GM18909 (cell line): Measurements from ENCODE around the gene TBC1D7.
A peak's percentile ranks its signal among the peaks of the same experiment; 100 is the strongest.

Experiments
- ATAC-seq: cut with Tn5 transposase; IDR thresholded peaks from one replicate; pipeline ENCODE4 v1.9.1; 2021; ENCODE audit warnings: mild to moderate bottlenecking; ENCODE audit not compliant: unreplicated experiment, poor library complexity

Gene TBC1D7

DNA sequence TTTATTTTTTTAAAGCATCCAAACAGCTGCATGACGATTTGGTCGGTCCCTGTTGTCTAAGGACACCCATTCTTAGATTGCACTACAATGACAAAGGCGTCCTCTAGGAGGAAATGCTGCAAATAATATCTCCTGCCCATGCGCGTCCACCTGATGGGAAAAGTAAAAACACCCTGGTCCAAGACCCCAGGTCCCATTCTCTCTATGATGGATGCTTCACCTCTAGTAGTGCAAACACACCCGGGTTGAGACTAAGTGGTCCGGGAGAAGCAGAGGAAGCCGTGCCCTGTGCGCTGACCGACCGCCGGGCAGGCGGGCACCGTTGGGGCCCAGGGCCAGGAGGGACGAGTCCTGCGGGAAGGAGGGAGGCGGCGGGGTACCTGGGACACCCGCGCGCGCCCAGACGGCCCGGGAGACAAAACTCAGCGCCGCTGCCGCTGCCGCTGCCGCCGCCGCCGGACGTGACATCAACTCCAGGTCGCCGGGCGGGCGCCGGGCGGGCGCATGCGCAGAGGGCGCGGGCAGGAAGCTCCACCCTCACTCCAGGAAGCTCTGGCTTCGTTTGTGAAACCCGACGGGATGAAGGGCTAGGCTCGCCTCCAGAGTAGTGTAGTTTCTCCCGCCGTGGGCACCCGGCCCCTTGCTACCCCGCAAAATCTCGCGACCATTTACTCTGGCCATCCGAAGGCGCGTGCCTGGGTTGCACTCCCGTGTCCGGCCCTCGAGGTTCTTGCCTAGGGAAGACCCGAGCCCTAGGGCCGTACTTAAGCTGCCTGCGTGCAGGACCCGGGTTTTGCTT, at the start of gene TBC1D7:
Gene TBC1D7, minus strand, starts transcription at position 462 of the 799 bp plus-strand sequence. CDS start 1,639 bp downstream, outside the sequence.
- ATAC-seq, result peak; percentile 91

GRCh38 chr6:13377054-13377758, 48.9 kb upstream of the TBC1D7 start:
- no peak for ATAC-seq

DNA sequence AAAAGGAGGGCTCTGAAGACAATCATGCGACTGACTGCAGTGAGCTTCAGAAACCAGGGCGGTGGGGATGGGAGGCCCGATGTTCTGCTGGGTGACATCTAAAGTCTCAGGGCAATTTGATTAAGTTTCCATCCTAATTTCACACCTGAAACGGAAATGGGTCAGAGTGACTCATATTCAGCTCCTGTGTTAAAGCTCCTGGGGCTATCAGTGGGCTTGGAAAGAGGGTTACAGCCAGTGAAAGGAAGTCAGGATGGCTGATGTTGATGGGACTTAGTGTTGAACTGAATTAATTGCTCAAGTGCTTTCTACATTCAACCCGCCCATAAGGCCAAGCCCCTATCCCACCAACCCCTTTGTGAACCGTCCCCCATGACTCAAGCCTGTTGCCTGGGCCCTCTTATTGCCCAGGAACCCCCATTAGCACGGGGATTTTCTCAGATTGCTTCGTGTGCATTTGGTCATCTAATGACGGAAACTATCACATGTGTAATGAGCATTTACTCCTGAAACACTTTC, 47.1 kb upstream of the TBC1D7 start:
- ATAC-seq, result peak; percentile 72

DNA sequence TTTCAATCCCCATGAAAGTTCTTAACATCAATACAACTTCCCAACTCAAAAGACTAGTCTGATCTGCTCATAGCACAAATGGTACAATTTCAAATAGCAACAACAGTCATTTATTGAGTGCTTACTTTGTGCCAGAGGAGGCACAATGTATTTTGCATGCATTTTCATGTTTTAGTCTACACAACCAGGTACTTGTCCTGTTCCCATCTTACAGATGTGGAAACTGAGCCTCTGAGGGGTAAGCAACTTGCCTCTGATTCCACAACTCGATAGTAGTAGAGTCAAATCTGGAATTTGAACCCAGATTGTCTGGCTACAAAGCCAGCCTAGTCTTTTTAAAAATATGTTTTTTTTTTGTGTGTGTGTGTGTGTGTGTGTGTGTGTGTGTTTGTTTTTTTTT, 45.6 kb upstream of the TBC1D7 start:
- no peak for ATAC-seq

DNA sequence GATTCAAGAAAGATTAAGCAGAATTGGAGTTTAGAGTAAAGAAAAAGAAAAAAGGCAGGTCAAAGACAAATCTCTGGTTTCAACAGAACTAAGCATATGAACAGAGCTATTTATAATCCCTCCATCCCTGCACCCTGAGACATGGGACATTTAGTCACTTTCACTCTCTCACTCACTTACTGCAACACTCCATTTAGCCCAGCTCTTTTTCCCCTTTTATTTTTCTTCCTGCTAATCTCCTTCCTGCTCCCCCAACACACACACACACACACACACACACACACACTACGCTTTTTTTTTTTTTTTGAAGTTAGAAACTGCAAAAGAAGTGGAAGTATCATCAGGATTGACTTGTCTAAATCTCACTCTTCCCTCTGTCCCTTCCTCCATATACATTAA, 45.1 kb upstream of the TBC1D7 start:
- ATAC-seq, result no peak

- no peak for ATAC-seq
These were observed 44.6 kb upstream of the TBC1D7 start for GRCh38 chr6:13372688-13373487.

GRCh38 chr6:13372076-13372475, 43.7 kb upstream of the TBC1D7 start:
- no peak for ATAC-seq

- ATAC-seq, result no peak
These were observed 43.2 kb upstream of the TBC1D7 start for GRCh38 chr6:13371421-13372072.

GRCh38 chr6:13370623-13371022, 42.3 kb upstream of the TBC1D7 start:
- ATAC-seq, result no peak

DNA sequence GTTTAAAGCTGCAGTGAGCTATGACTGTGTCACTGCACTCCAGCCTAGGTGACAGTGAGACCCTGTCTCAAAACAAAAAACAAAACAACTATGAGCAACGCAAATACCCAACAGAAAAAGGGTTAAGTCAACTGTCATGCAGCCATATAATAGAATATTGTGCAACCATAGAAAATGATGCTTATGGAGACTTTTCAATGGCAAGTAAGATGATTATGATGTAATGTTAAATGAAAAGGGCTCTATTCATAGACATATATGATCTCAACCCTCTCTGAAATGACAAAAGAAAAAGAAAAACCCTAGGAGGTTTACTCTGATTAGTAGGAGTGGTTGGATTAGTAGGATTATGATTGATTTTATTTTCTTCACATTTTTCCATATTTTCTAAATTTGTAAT, 41.3 kb upstream of the TBC1D7 start:
- no peak for ATAC-seq

DNA sequence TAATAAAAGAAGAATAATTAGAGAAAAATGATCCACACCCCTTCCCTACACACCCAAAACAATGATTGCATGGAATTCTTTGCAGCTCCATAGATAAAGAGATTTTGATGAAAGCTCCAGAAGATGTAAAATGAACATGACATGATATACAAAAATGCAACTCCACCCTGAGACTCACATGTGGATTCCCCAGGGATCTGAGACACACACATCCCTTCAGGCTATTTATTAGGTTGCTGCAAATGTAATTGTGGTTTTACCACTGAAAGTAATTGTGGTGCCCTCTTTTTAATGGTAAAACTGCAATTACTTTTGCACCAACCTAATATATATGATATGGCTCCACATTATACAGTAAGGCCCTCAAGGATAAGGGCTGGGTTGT, 40.4 kb upstream of the TBC1D7 start:
- ATAC-seq, result no peak

GRCh38 chr6:13368079-13368730, 39.9 kb upstream of the TBC1D7 start:
- ATAC-seq, result no peak

DNA sequence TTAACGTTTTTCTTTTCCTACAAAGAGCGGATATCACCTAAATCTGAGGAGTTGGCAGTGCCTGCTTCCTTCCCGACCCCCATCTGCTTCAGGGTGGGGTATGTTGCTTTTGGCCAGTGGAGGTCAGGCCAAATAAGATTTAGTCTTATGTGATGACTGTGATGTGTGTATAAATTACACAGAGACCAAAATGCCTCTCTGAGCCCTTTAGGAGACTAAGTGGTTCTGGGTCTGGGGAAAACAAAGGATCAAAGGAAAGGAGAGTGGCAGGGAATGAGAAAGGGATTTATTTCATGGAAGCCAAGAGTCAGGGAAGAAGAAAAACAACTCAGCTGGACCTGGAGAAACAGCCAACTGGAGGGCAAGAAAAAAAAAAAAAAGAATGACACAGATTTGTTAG, 39.1 kb upstream of the TBC1D7 start:
- no peak for ATAC-seq

- no peak for ATAC-seq
These were observed 37.0 kb upstream of the TBC1D7 start for GRCh38 chr6:13365320-13365719.

GRCh38 chr6:13364842-13365241, 36.5 kb upstream of the TBC1D7 start:
- ATAC-seq, result no peak

GRCh38 chr6:13362412-13362811, 34.1 kb upstream of the TBC1D7 start:
- no peak for ATAC-seq

DNA sequence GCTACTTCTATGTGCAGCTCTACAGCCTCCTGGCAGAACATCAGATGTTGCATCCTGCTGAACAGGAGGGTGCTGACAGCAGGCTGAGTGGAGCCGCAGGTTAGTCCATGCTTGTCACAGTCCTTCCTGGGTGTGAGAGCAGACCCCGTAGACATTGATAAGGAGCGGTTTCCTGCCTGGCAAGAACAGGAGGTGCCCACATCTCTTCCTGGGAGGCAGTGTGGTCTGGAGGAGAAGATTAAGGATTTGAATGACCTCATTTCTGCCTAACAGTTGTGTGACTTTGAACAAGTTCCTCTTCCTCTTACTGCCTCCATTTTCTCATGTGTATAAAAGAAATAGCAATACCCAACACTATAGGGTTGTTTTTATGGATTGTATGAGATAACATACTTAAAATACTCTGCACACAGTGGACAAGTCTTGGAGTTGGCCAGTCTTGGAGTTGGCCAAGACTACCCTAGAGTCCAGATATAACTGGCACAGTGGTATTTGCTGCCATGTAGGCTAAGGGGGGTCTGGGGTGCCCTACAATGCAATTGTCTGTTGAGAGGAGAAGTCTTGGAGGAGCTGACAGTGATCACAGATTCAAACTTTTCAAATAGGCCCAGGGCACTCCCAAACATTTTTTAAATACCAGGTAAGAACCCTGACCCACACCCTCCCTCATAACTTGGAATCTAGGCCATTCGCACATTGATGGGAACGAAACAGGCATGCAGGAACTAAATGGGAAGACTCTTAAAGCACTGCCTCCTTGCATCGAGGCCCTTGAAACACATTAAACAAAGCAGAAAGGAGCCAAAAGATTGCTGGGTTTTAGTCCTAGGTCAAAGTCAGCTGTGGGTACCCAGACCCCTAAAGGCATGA, 32.6 kb upstream of the TBC1D7 start:
- no peak for ATAC-seq

DNA sequence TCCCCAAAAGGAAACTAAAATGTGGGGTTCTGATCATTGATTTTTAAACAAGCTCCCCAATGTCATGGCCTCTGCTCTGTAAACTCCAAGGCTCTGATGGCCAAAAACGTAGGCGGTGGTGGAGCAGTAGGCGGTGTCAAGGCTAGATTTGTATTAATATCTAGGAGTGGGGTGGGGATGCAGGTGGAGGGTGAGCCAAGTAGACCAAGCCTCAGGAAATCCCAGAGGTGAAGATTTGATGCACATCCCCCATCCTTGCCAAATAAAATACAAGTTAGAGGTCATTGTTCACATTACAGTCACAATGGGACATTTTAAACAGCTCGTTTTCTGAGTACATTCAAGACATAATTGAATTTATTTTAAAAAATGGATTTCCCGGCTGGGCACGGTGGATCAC, 30.9 kb upstream of the TBC1D7 start:
- ATAC-seq, result no peak

DNA sequence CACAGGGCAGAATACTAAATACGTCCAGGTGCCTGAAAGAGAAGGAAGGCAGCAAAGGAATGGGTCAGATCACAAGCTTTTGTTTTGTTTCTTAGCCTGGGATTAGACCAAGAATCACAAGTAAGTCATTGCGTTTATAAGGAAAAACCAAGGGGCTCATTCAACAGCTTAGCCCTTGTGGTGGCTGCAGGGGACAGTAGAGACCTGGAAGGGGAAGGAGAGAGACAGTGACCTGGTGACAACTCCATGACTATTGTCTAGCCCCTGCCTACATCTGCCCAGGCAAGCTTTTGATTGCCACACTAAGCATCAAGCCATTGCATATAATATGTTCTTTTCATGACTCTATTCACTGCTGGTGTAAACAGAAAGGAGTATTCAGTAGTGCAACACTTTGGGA, 30.2 kb upstream of the TBC1D7 start:
- no peak for ATAC-seq
